GM23338 (cell line): ENCODE measurements around the gene DESI1. TPM values are rescaled to one million over a fixed set of nuclear protein-coding genes. Genes with fewer than 3 reads are reported as not detected.

Source experiments
- ATAC-seq: fragments of 200-7000 bp; cut with Tn5 transposase; 3 replicates; pipeline ENCODE4 v1.9.1; 2020
- DNase-seq: peaks from one replicate; pipeline ENCODE4 v3.0.0-alpha.2; 2015; ENCODE audit warnings: low spot score
- H2AFZ ChIP-seq: fragments of 200-600 bp; sonication (generic); 2 replicates; pipeline ENCODE4 v1.8.0; 2016; ENCODE audit warnings: antibody characterized with exemption, mild to moderate bottlenecking, moderate library complexity
- H3F3A ChIP-seq: fragments of 200-600 bp; sonication (generic); replicated peaks from 2 replicates; pipeline ENCODE4 v1.8.0; 2017; ENCODE audit warnings: antibody characterized with exemption, mixed run types, low read depth
- H3K27ac ChIP-seq: fragments of 200-600 bp; sonication (generic); 2 replicates; pipeline ENCODE4 v1.6.1; 2016; ENCODE audit warnings: low read depth
- H3K27me3 ChIP-seq: fragments of 200-600 bp; sonication (generic); 2 replicates; pipeline ENCODE4 v1.8.0; 2016; ENCODE audit warnings: mild to moderate bottlenecking, mixed run types, moderate library complexity; ENCODE audit not compliant: insufficient read depth
- H3K36me3 ChIP-seq: fragments of 200-600 bp; sonication (generic); 2 replicates; pipeline ENCODE4 v1.8.0; 2016; ENCODE audit warnings: mild to moderate bottlenecking; ENCODE audit not compliant: insufficient read depth
- H3K4me1 ChIP-seq: fragments of 200-600 bp; sonication (generic); 2 replicates; pipeline ENCODE4 v1.8.0; 2016; ENCODE audit warnings: mild to moderate bottlenecking, moderate library complexity; ENCODE audit not compliant: insufficient read depth
- H3K4me2 ChIP-seq: fragments of 200-600 bp; sonication (generic); 2 replicates; pipeline ENCODE4 v1.7.1; 2017; ENCODE audit warnings: mixed run types
- H3K4me3 ChIP-seq: fragments of 200-600 bp; sonication (generic); 2 replicates; pipeline ENCODE4 v1.6.1; 2016; ENCODE audit warnings: mixed run types
- H3K79me2 ChIP-seq: fragments of 200-600 bp; sonication (generic); replicated peaks from 2 replicates; pipeline ENCODE4 v1.8.0; 2017; ENCODE audit warnings: mild to moderate bottlenecking; ENCODE audit not compliant: insufficient read depth
- H3K9me2 ChIP-seq: fragments of 200-600 bp; sonication (generic); 2 replicates; pipeline ENCODE4 v1.8.0; 2017; ENCODE audit not compliant: insufficient read depth
- H4K20me1 ChIP-seq: fragments of 200-600 bp; sonication (generic); replicated peaks from 2 replicates; pipeline ENCODE4 v1.8.0; 2017; ENCODE audit warnings: mild to moderate bottlenecking; ENCODE audit not compliant: insufficient read depth
- H3K27ac Mint-ChIP-seq: 2 replicates; pipeline ENCODE4 v1.8.0; 2020; ENCODE audit warnings: inconsistent platforms, mild to moderate bottlenecking, moderate library complexity, mixed read lengths
- H3K27me3 Mint-ChIP-seq: 3 replicates; pipeline ENCODE4 v1.8.0; 2022; ENCODE audit warnings: low read depth, mild to moderate bottlenecking, moderate library complexity, mixed read lengths, inconsistent platforms; ENCODE audit not compliant: insufficient read depth, poor library complexity
- H3K36me3 Mint-ChIP-seq: 3 replicates; pipeline ENCODE4 v1.8.0; 2021; ENCODE audit warnings: low read depth, mild to moderate bottlenecking, inconsistent platforms, moderate library complexity, mixed read lengths
- H3K4me1 Mint-ChIP-seq: 3 replicates; pipeline ENCODE4 v1.8.0; 2020; ENCODE audit warnings: mild to moderate bottlenecking, inconsistent platforms, mixed read lengths
- H3K4me3 Mint-ChIP-seq: 3 replicates; pipeline ENCODE4 v1.8.0; 2021; ENCODE audit warnings: moderate library complexity, mild to moderate bottlenecking, inconsistent platforms, mixed read lengths
- H3K9me3 Mint-ChIP-seq: 3 replicates; pipeline ENCODE4 v1.8.0; 2020; ENCODE audit warnings: moderate library complexity, mild to moderate bottlenecking, inconsistent platforms, mixed read lengths
- EZH2 ChIP-seq: fragments of 200-600 bp; sonication (generic); IDR thresholded peaks from one replicate; pipeline ENCODE4 v1.8.0; 2017; ENCODE audit warnings: antibody characterized with exemption, mild to moderate bottlenecking, low read depth; ENCODE audit not compliant: unreplicated experiment
- EZH2phosphoT487 ChIP-seq: fragments of 200-600 bp; sonication (generic); IDR thresholded peaks from one replicate; pipeline ENCODE4 v1.8.1; 2018; ENCODE audit warnings: antibody characterized with exemption; ENCODE audit not compliant: unreplicated experiment
- JUNB ChIP-seq: IDR thresholded peaks from one replicate; pipeline ENCODE4 v1.6.1; 2016; ENCODE audit warnings: antibody characterized with exemption; ENCODE audit not compliant: unreplicated experiment
- NANOG ChIP-seq: IDR thresholded peaks from 2 replicates; pipeline ENCODE4 v1.6.1; 2016; ENCODE audit warnings: antibody characterized with exemption, borderline replicate concordance
- POLR2AphosphoS5 ChIP-seq: IDR thresholded peaks from 2 replicates; pipeline ENCODE4 v1.6.1; 2016; ENCODE audit warnings: antibody characterized with exemption, low read depth
- STAT1 ChIP-seq: IDR thresholded peaks from one replicate; pipeline ENCODE4 v1.6.1; 2016; ENCODE audit warnings: antibody characterized with exemption; ENCODE audit not compliant: unreplicated experiment
- ZNF114 ChIP-seq: fragments of 250-450 bp; sonication (Bioruptor Pico); IDR thresholded peaks from 2 replicates; pipeline ENCODE4 v1.5.0; 2020; ENCODE audit warnings: mild to moderate bottlenecking, moderate library complexity
- ZNF331 ChIP-seq: fragments of 250-450 bp; sonication (Bioruptor Pico); IDR thresholded peaks from 2 replicates; pipeline ENCODE4 v1.5.0; 2020; ENCODE audit warnings: low read depth, mild to moderate bottlenecking, moderate library complexity
- polyA plus RNA-seq: library from polyadenylated mRNA; unstranded; fragments of >200 nt; fragmentation: Nextera tagmentation; extraction: Ambion mirVana; gene quantifications from 2 replicates; pipeline ENCODE4 v1.2.1, GENCODE V29; 2016
- total RNA-seq: library from RNA; depleted of rRNA; stranded (reverse); fragments of >200 nt; shearing (Covaris generic); gene quantifications from 2 replicates; pipeline ENCODE4 v1.2.3, GENCODE V29; 2014
- TF ChIP-seq, protein P1 (sequence below), 2 experiments: fragments of 200-600 bp in 1 of 2; sonication (generic) in 1 of 2; conservative IDR thresholded peaks; 2 replicates each; pipeline versions ENCODE4 v1.5.1 to v1.6.1; 2016 to 2017; ENCODE audit warnings: antibody characterized with exemption in 2 of 2, low read depth in 2 of 2, mild to moderate bottlenecking in 2 of 2, moderate library complexity in 1 of 2
- TF ChIP-seq, protein P2 (sequence below): IDR thresholded peaks from one replicate; pipeline ENCODE4 v1.6.1; 2018; ENCODE audit warnings: antibody characterized with exemption; ENCODE audit not compliant: unreplicated experiment
- TF ChIP-seq, protein P3 (sequence below): IDR thresholded peaks from 2 replicates; pipeline ENCODE4 v1.6.1; 2016; ENCODE audit warnings: antibody characterized with exemption

Gene DESI1
- total and polyA plus RNA-seq, 2 experiments from 2014 or later = 33.7 to 53.8 TPM

DNA sequence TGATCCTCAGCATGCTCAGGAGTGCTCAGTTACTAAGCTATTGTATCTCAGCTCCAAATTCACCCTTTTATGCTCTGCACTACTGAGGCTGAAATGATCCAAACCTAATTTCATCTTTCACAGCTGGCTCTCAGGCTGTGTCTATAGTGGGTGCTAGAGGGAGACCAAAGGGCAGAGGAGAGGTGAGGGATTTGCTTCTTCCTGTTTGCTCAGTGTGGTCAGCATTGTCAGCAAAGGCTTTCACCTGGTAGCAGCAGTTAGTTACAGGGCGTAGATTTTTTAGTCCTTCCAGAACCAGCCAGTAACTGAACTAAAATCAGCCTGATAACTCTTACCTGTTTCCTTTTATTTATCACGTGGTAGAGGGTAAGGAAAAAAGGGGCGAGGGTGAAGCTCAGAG, 33.5 kb upstream of the DESI1 start:
- H3K27me3 ChIP-seq = no peaks in the 10 kb centered on the region
- Mint-ChIP-seq H3K9me3 (no peaks in the 10 kb centered on the region), H3K27me3 (no peaks in the 10 kb centered on the region), H3K27ac (no peak overlapping the region), H3K4me3 (no peak overlapping the region), H3K4me1 (no peaks in the 10 kb centered on the region), H3K36me3 (peaks cover 96% of the 10 kb centered on the region)
- no peaks in the 10 kb centered on the region for H3K4me1 ChIP-seq
- no peak overlapping the region for H3K4me2 ChIP-seq
- H3F3A ChIP-seq = peaks cover 15% of the 10 kb centered on the region; the same call in 1 of the 2 replicates
- H3K4me3 ChIP-seq = no peak overlapping the region
- TF ChIP-seq POLR2AphosphoS5 = no peak
- TF ChIP-seq, protein P1, sequence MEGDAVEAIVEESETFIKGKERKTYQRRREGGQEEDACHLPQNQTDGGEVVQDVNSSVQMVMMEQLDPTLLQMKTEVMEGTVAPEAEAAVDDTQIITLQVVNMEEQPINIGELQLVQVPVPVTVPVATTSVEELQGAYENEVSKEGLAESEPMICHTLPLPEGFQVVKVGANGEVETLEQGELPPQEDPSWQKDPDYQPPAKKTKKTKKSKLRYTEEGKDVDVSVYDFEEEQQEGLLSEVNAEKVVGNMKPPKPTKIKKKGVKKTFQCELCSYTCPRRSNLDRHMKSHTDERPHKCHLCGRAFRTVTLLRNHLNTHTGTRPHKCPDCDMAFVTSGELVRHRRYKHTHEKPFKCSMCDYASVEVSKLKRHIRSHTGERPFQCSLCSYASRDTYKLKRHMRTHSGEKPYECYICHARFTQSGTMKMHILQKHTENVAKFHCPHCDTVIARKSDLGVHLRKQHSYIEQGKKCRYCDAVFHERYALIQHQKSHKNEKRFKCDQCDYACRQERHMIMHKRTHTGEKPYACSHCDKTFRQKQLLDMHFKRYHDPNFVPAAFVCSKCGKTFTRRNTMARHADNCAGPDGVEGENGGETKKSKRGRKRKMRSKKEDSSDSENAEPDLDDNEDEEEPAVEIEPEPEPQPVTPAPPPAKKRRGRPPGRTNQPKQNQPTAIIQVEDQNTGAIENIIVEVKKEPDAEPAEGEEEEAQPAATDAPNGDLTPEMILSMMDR (conservative IDR thresholded peaks at IDR 0.05; ENCODE audit: low read depth in 2 of 2) = no peak
- no peak for TF ChIP-seq ZNF331 (CRISPR knock-in tag)
- TF ChIP-seq EZH2phosphoT487 = no peak
- no peak for TF ChIP-seq ZNF114 (CRISPR knock-in tag)
- no peak for TF ChIP-seq STAT1
- TF ChIP-seq NANOG = no peak
- no peak for TF ChIP-seq JUNB
- DNase-seq (no peak), ATAC-seq (no peak)
- H4K20me1 ChIP-seq = peaks cover 20% of the 10 kb centered on the region
- no peaks in the 10 kb centered on the region for H3K9me2 ChIP-seq
- no peak overlapping the region for H3K27ac ChIP-seq
- peaks cover 79% of the 10 kb centered on the region for H3K36me3 ChIP-seq
- H2AFZ ChIP-seq = no peak overlapping the region
- H3K79me2 ChIP-seq = peaks cover 13% of the 10 kb centered on the region

DNA sequence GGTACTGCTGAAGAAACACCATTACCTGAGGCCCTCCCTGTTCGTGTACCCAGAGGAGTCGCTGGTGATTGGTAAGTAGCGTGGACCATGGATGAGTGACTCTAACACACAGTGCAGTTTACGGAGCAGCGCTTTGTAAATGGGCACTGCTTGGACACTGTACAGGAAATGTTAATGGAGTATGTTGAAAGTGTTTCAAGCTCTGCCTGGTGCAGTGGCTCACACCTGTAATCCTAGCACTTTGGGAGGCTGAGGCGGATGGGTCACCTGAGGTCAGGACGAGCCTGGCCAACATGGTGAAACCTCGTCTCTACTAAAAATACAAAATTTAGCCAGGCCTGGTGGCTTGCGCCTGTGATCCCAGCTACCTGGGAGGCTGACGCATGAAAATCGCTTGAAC, 30.0 kb upstream of the DESI1 start:
- H3K9me3 Mint-ChIP-seq = no peaks in the 10 kb centered on the region
- Histone ChIP-seq H2AFZ (no peak overlapping the region), H3K27ac (no peak overlapping the region), H3K4me3 (no peak overlapping the region), H4K20me1 (peaks cover 25% of the 10 kb centered on the region), H3F3A (no peaks in the 10 kb centered on the region), H3K27me3 (no peaks in the 10 kb centered on the region), H3K36me3 (peaks cover 77% of the 10 kb centered on the region), H3K9me2 (no peaks in the 10 kb centered on the region), H3K4me2 (no peak overlapping the region), H3K4me1 (no peaks in the 10 kb centered on the region), H3K79me2 (peaks cover 16% of the 10 kb centered on the region)
- no peak overlapping the region for H3K27ac Mint-ChIP-seq
- no peaks in the 10 kb centered on the region for H3K4me1 Mint-ChIP-seq
- no peak overlapping the region for H3K4me3 Mint-ChIP-seq
- ATAC-seq (no peak), DNase-seq (no peak)
- H3K27me3 Mint-ChIP-seq = no peaks in the 10 kb centered on the region
- H3K36me3 Mint-ChIP-seq = peaks cover 95% of the 10 kb centered on the region
- TF ChIP-seq EZH2phosphoT487 (no peak), NANOG (no peak), JUNB (no peak), EZH2 (no peak), STAT1 (no peak), ZNF114 (CRISPR knock-in tag) (no peak)
- TF ChIP-seq, protein P1 (conservative IDR thresholded peaks at IDR 0.05; ENCODE audit: low read depth in 2 of 2) = no peak
- TF ChIP-seq, protein P2, sequence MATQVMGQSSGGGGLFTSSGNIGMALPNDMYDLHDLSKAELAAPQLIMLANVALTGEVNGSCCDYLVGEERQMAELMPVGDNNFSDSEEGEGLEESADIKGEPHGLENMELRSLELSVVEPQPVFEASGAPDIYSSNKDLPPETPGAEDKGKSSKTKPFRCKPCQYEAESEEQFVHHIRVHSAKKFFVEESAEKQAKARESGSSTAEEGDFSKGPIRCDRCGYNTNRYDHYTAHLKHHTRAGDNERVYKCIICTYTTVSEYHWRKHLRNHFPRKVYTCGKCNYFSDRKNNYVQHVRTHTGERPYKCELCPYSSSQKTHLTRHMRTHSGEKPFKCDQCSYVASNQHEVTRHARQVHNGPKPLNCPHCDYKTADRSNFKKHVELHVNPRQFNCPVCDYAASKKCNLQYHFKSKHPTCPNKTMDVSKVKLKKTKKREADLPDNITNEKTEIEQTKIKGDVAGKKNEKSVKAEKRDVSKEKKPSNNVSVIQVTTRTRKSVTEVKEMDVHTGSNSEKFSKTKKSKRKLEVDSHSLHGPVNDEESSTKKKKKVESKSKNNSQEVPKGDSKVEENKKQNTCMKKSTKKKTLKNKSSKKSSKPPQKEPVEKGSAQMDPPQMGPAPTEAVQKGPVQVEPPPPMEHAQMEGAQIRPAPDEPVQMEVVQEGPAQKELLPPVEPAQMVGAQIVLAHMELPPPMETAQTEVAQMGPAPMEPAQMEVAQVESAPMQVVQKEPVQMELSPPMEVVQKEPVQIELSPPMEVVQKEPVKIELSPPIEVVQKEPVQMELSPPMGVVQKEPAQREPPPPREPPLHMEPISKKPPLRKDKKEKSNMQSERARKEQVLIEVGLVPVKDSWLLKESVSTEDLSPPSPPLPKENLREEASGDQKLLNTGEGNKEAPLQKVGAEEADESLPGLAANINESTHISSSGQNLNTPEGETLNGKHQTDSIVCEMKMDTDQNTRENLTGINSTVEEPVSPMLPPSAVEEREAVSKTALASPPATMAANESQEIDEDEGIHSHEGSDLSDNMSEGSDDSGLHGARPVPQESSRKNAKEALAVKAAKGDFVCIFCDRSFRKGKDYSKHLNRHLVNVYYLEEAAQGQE = no peak
- TF ChIP-seq, protein P3, sequence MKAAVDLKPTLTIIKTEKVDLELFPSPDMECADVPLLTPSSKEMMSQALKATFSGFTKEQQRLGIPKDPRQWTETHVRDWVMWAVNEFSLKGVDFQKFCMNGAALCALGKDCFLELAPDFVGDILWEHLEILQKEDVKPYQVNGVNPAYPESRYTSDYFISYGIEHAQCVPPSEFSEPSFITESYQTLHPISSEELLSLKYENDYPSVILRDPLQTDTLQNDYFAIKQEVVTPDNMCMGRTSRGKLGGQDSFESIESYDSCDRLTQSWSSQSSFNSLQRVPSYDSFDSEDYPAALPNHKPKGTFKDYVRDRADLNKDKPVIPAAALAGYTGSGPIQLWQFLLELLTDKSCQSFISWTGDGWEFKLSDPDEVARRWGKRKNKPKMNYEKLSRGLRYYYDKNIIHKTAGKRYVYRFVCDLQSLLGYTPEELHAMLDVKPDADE = no peak
